ENCODE results near the gene MAS1L.

MAS1L gene

GRCh38 chr6:29489286-29489685, 1.5 kb upstream of the MAS1L start:
- TF ChIP-seq ZNF565 (CRISPR knock-in tag; conservative IDR thresholded peaks at IDR 0.05; ENCODE audit: low read depth) = no peak
- no peak for ATAC-seq

GRCh38 chr6:29488874-29489273, 1.1 kb upstream of the MAS1L start:
- ATAC-seq = no peak
- TF ChIP-seq CREB5 (CRISPR knock-in tag; IDR thresholded peaks at IDR 0.05; ENCODE audit: low read depth) (no peak), ESRRG (CRISPR knock-in tag; IDR thresholded peaks at IDR 0.05) (no peak), ZNF70 (CRISPR knock-in tag; IDR thresholded peaks at IDR 0.05) (no peak), POU6F1 (CRISPR knock-in tag; IDR thresholded peaks at IDR 0.05; ENCODE audit: borderline replicate concordance, low read depth) (no peak)

GRCh38 chr6:29487131-29487530, 625 bp downstream of the MAS1L start:
- no peak for TF ChIP-seq CSRNP3 (CRISPR knock-in tag; IDR thresholded peaks at IDR 0.05)
- TF ChIP-seq ESRRG (CRISPR knock-in tag; IDR thresholded peaks at IDR 0.05) = no peak
- TF ChIP-seq ZNF565 (CRISPR knock-in tag; conservative IDR thresholded peaks at IDR 0.05; ENCODE audit: low read depth) = no peak
- TF ChIP-seq ISL1 (CRISPR knock-in tag; IDR thresholded peaks at IDR 0.05) = no peak
- TF ChIP-seq BACH2 (CRISPR knock-in tag; IDR thresholded peaks at IDR 0.05; ENCODE audit: borderline replicate concordance) = no peak
- TF ChIP-seq GLIS3 (CRISPR knock-in tag; IDR thresholded peaks at IDR 0.05) = no peak
- TF ChIP-seq ZC3H10 (CRISPR knock-in tag; IDR thresholded peaks at IDR 0.05) = no peak
- TF ChIP-seq RARB (CRISPR knock-in tag; IDR thresholded peaks at IDR 0.05) = no peak
- no peak for TF ChIP-seq ZFP30 (CRISPR knock-in tag; IDR thresholded peaks at IDR 0.05)
- TF ChIP-seq SNAI2 (CRISPR knock-in tag; IDR thresholded peaks at IDR 0.05) = no peak
- no peak for TF ChIP-seq TOX (CRISPR knock-in tag; IDR thresholded peaks at IDR 0.05; ENCODE audit: borderline replicate concordance)
- TF ChIP-seq ZFP3 (CRISPR knock-in tag; IDR thresholded peaks at IDR 0.05) = no peak
- no peak for TF ChIP-seq PPARA (CRISPR knock-in tag; IDR thresholded peaks at IDR 0.05; ENCODE audit: borderline replicate concordance)
- TF ChIP-seq ZNF70 (CRISPR knock-in tag; IDR thresholded peaks at IDR 0.05) = no peak
- TF ChIP-seq TCF4 (CRISPR knock-in tag; IDR thresholded peaks at IDR 0.05; ENCODE audit: borderline replicate concordance) = no peak
- no peak for TF ChIP-seq CREB5 (CRISPR knock-in tag; IDR thresholded peaks at IDR 0.05; ENCODE audit: low read depth)
- TF ChIP-seq CSDC2 (CRISPR knock-in tag; IDR thresholded peaks at IDR 0.05) = no peak
- no peak for TF ChIP-seq POU6F1 (CRISPR knock-in tag; IDR thresholded peaks at IDR 0.05; ENCODE audit: borderline replicate concordance, low read depth)
- ATAC-seq = no peak

GRCh38 chr6:29486577-29486976, 1.2 kb downstream of the MAS1L start:
- no peak for TF ChIP-seq SNAI2 (CRISPR knock-in tag; IDR thresholded peaks at IDR 0.05)
- TF ChIP-seq OSR1 (CRISPR knock-in tag; IDR thresholded peaks at IDR 0.05) = no peak
- no peak for TF ChIP-seq ZFP3 (CRISPR knock-in tag; IDR thresholded peaks at IDR 0.05)
- TF ChIP-seq BACH2 (CRISPR knock-in tag; IDR thresholded peaks at IDR 0.05; ENCODE audit: borderline replicate concordance) = no peak
- no peak for TF ChIP-seq RARB (CRISPR knock-in tag; IDR thresholded peaks at IDR 0.05)
- no peak for TF ChIP-seq POU6F1 (CRISPR knock-in tag; IDR thresholded peaks at IDR 0.05; ENCODE audit: borderline replicate concordance, low read depth)
- TF ChIP-seq ISL1 (CRISPR knock-in tag; IDR thresholded peaks at IDR 0.05) = no peak
- no peak for TF ChIP-seq ZFP30 (CRISPR knock-in tag; IDR thresholded peaks at IDR 0.05)
- no peak for TF ChIP-seq CSRNP3 (CRISPR knock-in tag; IDR thresholded peaks at IDR 0.05)
- TF ChIP-seq CSDC2 (CRISPR knock-in tag; IDR thresholded peaks at IDR 0.05) = no peak
- TF ChIP-seq ESRRG (CRISPR knock-in tag; IDR thresholded peaks at IDR 0.05) = no peak
- no peak for TF ChIP-seq ZC3H10 (CRISPR knock-in tag; IDR thresholded peaks at IDR 0.05)
- TF ChIP-seq CREB5 (CRISPR knock-in tag; IDR thresholded peaks at IDR 0.05; ENCODE audit: low read depth) = no peak
- no peak for TF ChIP-seq PATZ1 (CRISPR knock-in tag; IDR thresholded peaks at IDR 0.05; ENCODE audit: borderline replicate concordance)
- no peak for ATAC-seq

All from SK-N-SH treated with all-trans-retinoic acid at 6 μM for 48 hours (cell line).